ENCODE data around the gene SEPTIN12. TPM values are rescaled to one million over a fixed set of nuclear protein-coding genes. Genes with fewer than 3 reads are reported as not detected.

SEPTIN12 gene
- total RNA-seq, 1 donor from 2014 or later, result not detected

DNA sequence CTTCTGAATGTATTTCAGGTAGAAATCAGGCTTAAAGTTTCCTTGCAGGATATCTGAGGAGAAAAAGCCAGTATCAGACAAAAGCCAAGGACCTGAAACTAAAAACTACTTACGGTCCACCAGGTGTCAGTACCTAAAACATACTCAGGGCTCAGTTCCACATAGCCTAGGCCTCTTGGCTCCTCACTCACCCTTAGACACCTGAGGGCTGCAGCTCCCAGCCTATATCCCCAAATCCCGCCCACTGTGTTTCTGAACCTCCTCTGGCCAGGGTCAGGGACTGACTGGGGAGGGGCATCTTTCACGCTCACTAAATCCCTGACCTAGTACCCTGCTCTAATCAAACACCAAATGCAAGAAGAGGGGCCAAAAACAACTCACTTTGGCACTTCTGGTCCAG lies 23.1 kb upstream of the SEPTIN12 start:
- Mint-ChIP-seq H3K4me1 (ENCODE audit: low read depth) (no peaks in the 10 kb centered on the region), H3K36me3 (ENCODE audit: insufficient read depth) (peaks cover 27% of the 10 kb centered on the region), H3K27me3 (no peaks in the 10 kb centered on the region), H3K9me3 (ENCODE audit: low read depth) (no peaks in the 10 kb centered on the region), H3K27ac (no peak overlapping the region), H3K4me3 (ENCODE audit: low read depth) (no peak overlapping the region)
- DNase-seq (ENCODE audit: low spot score, unreplicated experiment), result no peak
- TF ChIP-seq, protein P1, sequence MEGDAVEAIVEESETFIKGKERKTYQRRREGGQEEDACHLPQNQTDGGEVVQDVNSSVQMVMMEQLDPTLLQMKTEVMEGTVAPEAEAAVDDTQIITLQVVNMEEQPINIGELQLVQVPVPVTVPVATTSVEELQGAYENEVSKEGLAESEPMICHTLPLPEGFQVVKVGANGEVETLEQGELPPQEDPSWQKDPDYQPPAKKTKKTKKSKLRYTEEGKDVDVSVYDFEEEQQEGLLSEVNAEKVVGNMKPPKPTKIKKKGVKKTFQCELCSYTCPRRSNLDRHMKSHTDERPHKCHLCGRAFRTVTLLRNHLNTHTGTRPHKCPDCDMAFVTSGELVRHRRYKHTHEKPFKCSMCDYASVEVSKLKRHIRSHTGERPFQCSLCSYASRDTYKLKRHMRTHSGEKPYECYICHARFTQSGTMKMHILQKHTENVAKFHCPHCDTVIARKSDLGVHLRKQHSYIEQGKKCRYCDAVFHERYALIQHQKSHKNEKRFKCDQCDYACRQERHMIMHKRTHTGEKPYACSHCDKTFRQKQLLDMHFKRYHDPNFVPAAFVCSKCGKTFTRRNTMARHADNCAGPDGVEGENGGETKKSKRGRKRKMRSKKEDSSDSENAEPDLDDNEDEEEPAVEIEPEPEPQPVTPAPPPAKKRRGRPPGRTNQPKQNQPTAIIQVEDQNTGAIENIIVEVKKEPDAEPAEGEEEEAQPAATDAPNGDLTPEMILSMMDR (IDR thresholded peaks at IDR 0.05; ENCODE audit: unreplicated experiment), result no peak

GRCh38 chr16:4806280-4806679 lies 18.1 kb upstream of the SEPTIN12 start:
- peaks cover 5% of the 10 kb centered on the region for H3K4me1 Mint-ChIP-seq (ENCODE audit: low read depth)
- no peak overlapping the region for H3K27ac Mint-ChIP-seq
- no peaks in the 10 kb centered on the region for H3K9me3 Mint-ChIP-seq (ENCODE audit: low read depth)
- H3K27me3 Mint-ChIP-seq, result no peaks in the 10 kb centered on the region
- H3K4me3 Mint-ChIP-seq (ENCODE audit: low read depth), result no peak overlapping the region
- H3K36me3 Mint-ChIP-seq (ENCODE audit: insufficient read depth), result peaks cover 12% of the 10 kb centered on the region
- DNase-seq (ENCODE audit: low spot score, unreplicated experiment), result no peak
- TF ChIP-seq, protein P1 (IDR thresholded peaks at IDR 0.05; ENCODE audit: unreplicated experiment), result no peak

DNA sequence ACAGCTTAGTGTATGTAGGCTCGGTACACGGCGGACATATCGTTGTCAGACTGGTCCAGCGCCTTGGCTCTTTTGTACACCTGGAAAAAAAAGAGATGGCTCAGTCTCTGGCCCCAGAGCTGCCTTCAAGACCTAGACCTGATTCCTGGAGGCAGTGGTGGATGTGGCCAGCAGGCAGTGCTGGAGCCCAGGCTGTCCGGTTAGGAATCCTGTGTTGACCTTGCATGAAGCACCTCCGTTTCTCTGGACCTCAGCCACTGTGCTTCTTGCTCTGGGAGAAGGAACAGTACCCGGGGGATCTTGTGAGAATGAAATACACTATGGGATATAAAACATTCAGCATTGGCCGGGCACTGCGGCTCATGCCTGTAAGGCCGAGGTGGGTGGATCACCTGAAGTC lies 17.1 kb upstream of the SEPTIN12 start:
- peaks cover 6% of the 10 kb centered on the region for H3K4me1 Mint-ChIP-seq (ENCODE audit: low read depth)
- no peak overlapping the region for H3K4me3 Mint-ChIP-seq (ENCODE audit: low read depth)
- DNase-seq (ENCODE audit: low spot score, unreplicated experiment), result no peak
- H3K27ac Mint-ChIP-seq, result no peak overlapping the region
- no peaks in the 10 kb centered on the region for H3K9me3 Mint-ChIP-seq (ENCODE audit: low read depth)
- H3K36me3 Mint-ChIP-seq (ENCODE audit: insufficient read depth), result peaks cover 12% of the 10 kb centered on the region
- H3K27me3 Mint-ChIP-seq, result no peaks in the 10 kb centered on the region
- TF ChIP-seq, protein P1 (IDR thresholded peaks at IDR 0.05; ENCODE audit: unreplicated experiment), result no peak

GRCh38 chr16:4803898-4804762 lies 16.0 kb upstream of the SEPTIN12 start:
- TF ChIP-seq, protein P1 (IDR thresholded peaks at IDR 0.05; ENCODE audit: unreplicated experiment), result no peak
- H3K27ac Mint-ChIP-seq, result no peak overlapping the region
- peak overlapping the region; percentile 54 for H3K4me3 Mint-ChIP-seq (ENCODE audit: low read depth)
- DNase-seq (ENCODE audit: low spot score, unreplicated experiment), result no peak
- no peaks in the 10 kb centered on the region for H3K27me3 Mint-ChIP-seq
- H3K36me3 Mint-ChIP-seq (ENCODE audit: insufficient read depth), result peaks cover 12% of the 10 kb centered on the region
- H3K9me3 Mint-ChIP-seq (ENCODE audit: low read depth), result no peaks in the 10 kb centered on the region
- peaks cover 6% of the 10 kb centered on the region for H3K4me1 Mint-ChIP-seq (ENCODE audit: low read depth)

DNA sequence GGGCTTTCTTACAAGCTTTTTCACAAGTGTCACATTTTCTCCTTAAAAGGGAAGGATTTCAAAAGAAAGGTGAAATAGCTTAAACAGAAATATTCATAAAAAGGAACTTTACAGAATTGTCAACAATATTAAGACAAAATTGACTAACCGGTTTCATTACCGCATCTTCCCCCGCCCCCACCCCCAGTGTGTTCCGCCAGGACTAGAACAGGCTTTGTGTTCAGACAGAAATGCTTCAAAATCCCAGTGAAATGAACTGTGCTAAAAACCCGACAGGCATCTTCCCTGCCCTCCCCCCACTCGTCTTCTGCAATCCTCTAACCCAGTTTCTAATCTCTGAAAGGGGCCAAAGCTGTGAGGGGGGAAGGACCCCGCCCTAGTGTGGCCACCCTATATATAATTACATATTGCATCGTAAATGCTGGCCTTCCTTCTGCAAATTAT lies 15.3 kb upstream of the SEPTIN12 start:
- Mint-ChIP-seq H3K4me3 (ENCODE audit: low read depth) (peak overlapping the region; percentile 81), H3K27ac (peak overlapping the region; percentile 94), H3K27me3 (no peaks in the 10 kb centered on the region), H3K4me1 (ENCODE audit: low read depth) (peaks cover 6% of the 10 kb centered on the region), H3K36me3 (ENCODE audit: insufficient read depth) (peaks cover 10% of the 10 kb centered on the region), H3K9me3 (ENCODE audit: low read depth) (no peaks in the 10 kb centered on the region)
- TF ChIP-seq, protein P1 (IDR thresholded peaks at IDR 0.05; ENCODE audit: unreplicated experiment), result no peak
- DNase-seq (ENCODE audit: low spot score, unreplicated experiment), result no peak
